Fibroblast of skin of left quadriceps (primary cell): ENCODE measurements around the gene RAD23B.

ENCODE experiments used
- DNase-seq, 2 experiments: peaks; one replicate each; pipeline ENCODE4 v3.0.0-alpha.2; 2013; ENCODE audit warnings: low read depth in 2 of 2

Gene RAD23B

DNA sequence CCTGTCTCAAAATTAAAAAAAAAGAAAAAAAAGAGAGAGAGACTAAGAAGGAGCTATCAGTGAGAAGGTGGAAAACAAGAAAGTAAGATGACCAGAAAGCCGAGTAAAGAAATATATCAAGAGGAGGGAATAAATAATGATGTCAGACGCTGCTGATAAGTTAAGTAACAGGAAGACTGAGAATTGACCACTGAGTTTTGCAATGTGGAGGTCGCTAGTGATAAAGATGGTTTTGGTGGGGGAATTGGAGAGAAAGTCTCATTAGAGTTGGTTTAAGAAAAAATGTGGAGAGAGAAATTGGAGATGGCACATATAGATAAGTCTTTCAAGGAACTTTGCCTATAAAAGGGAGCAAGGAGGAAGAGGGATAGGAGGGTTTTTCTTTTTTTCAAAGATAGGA, 91.9 kb downstream of the RAD23B start:
- no peak for DNase-seq

DNA sequence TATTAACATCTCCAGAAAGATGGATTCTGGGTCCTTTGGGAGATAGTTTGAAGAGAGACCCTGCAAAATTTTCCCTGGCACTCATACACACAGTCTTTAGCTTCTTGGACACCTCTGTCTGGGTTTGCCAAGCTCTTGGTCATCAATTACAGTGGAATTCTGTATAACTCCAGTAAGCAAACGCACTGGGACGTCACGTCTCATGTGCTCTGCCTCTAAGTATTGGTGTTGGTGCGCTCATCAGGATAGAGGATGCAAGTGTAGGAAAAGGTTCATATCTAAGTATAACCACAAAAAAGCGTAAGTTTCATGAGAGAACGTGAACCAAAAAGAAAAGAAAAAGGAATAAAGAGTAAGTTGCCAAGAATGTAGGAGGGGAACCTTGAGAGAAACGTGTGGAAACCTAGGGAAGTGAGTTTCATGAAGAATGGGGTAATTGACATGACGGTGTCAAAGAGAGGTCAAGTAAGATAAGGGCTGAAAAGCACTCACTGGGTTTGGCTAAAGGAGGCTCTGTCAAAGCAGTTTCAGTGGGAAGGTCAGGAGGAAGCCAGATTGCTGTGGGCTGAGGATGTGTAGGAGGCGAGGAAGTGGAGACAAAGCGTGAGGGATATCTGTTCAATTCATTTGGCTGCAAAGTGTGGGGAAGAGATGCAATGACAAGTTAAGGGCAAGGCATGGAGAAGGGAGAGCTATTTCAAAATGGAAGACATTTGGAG, 92.7 kb downstream of the RAD23B start:
- no peak for DNase-seq

DNA sequence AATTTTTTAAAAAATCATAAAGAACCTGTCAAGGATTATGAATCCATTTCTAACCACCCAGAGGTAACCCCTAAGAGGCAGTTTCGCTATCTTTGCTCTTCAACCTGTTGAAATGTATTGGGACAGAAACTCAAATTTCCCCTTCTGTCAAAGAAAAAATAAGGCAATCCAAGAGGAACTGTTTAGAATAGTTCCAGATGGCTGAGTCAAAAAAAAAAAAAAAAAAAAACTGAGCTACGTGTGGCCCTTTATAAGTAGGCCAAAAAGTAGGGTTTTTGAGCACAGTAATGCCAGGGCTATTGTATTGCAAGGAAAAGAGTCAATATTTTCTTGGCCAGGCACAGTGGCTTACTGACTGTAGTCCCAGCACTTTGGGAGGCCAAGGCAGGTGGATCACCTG, 94.9 kb downstream of the RAD23B start:
- DNase-seq = no peak
